ENCODE data around the gene HSCB.
"Not testable (repeated sequence)": the region's sequence is repeated elsewhere in the genome, so short reads cannot be mapped to it uniquely, and the experiment has no call there.

The HSCB gene

DNA sequence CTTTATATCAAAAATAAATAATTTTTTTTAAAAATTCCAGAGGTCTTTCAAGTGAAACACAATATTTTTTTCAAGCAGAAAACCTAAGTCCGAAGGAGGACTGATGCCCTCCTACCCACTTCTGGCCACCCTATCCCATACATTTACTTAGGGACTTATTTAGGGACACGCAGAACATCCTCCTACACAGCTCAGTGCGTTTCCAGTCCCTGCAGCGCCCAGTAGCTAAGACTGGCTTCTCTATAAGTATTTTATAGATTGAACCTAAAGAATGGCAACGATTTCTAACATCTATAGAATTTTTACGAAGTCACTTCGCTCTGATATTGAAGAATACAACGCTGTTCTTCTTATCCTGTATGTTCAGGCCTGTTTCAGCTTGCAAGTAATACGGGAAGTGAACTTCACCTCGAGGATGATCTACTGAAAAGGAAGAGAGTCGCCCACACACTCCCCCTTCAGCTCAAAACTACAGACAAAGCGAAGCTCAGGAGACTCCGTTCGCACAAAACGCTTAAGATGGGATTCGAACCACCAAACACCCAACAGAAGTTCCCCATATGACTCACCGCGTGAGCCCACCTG is 547 bp upstream of the HSCB start:
- no peak for DNase-seq

DNA sequence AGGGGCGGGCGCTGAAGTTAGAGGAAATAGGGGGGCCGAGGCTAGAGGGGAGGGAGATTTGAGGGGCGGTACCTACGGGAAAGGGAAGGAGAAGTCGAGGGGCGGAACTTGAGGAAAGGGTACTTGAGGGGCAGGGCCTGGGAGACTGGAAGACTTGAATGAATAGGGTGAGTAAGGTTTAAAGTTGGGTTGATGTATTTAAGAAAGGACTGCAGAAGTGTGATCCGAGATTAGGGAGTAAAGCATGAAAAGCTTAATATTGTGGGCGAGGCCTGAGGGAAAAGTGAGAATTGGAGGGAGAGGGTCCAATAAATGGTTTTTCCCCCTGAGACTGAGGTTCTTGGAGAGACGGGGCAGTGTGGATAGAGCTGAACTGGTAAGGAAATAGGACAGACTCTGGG is 723 bp downstream of the HSCB start:
- DNase-seq, result no peak

- no peak for DNase-seq
Measured at GRCh38 chr22:28743852-28744251, 2.0 kb downstream of the HSCB start.

DNA sequence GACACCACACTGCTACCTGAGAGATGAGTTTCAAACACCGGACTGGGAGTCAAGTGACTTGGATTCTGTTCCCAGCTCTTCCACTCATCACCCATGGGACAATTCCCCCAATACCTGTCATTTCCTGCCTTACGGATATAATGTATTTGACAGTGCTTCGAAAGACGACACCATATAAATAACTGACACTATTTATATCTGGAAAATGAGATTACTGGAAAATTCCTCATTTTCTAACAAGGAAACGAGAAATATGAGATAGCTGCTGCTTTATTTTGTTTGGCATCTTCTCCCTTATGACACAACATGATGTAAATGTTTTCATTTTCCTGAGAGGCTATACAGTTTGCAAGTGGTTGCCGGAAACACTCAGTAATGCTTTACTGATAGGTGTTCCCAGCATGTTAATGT is 8.6 kb downstream of the HSCB start:
- DNase-seq, result no peak

GRCh38 chr22:28754512-28754911 is 12.7 kb downstream of the HSCB start:
- not testable (repeated sequence) for DNase-seq

DNA sequence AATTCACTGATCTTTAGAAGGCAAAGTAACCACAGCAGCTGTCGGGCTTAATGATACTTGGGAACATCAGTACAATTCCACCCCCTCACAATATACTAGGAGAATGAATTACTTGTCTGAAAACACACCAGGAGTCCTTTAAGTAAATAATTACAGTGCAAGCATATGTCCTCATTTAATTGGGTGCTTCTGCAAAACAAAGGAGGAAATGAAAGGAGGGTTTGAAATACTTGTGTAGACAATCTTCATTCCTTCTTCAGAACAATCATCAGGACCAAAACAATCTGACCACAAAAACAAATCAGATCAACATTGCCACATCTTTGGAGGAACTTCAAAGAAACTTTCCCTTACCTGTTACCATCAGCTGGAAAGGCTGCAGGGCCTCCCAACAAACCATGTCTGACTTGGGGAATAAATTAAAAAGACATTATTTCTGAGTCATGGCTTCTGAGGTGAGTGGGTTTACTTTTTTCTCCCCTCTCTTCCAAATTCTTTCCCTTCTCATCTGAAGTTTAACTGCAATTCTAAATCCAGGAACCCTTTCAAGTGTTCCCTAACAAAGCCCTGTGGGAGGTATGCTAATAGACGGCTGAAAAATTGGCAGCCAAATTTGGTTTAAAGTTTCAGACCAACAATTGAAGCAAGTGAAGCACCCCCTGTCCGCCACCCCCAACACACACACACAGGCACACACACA is 18.2 kb downstream of the HSCB start:
- DNase-seq, result no peak

GRCh38 chr22:28761449-28761755 is 19.6 kb downstream of the HSCB start:
- DNase-seq, result no peak

DNA sequence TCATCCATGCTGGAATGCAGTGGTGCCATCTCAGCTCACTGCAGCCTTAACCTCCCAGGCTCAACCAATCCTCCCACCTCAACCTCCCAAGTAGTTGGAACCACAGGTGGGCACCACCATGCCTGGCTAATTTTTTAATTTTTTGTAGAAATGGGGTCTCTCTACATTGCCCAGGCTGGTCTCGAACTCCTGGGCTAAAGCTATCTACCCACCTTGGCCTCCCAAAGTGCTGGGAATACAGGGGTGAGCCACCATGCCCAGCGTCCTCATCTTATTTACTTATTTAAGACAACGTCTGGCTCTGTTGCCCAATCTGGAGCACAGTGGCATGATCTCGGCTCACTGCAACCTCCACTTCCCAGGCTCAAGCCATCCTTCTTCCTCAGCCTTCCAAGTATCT is 20.2 kb downstream of the HSCB start:
- not testable (repeated sequence) for DNase-seq

DNA sequence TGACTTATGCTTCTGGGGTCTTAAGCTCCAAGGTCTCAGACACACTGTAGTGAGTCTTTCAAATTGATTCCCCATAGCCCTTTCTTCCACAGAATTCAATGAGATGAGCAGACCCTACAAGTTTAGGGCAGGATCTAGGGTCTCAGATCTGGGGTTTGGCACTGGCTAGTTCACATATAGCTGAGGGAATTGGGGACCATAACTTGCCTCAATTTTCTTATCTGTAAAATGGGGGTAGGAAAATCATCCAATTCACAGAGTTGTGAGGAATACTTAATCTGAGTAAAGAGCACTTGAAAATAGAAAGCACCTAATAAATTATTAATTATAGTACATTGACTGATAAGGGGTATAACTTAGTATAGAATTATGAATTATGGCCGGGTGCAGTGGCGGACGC is 24.8 kb downstream of the HSCB start:
- no peak for DNase-seq

DNA sequence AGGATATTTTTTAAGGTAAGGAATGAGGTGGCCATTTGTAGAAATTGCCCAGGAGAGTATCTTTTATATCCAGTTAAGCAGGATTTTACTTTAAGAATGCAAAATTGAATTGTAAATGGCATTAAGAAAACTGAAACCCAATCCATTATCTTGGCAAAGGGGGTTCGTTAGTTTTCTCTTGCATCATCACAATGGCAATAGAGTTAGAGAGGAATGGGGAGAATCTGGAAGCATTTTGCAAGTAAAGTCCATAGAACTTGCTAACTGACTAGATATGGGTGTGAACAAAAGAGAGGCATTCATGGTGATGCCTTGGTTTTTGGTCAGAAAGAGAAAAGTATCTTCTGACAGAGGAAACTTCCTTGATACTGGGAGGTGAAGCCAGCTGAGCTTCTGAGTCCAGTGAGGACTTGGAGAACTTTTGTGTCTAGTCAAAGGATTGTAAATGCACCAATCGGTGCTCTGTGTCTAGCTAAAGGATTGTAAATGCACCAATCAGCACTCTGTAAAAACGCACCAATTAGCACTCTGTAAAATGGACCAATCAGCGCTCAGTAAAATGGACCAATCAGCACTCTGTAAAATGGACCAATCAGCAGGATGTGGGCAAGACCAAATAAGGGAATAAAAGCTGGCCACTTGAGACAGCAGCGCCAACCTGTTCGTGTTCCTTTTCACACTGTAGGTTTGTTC is 27.0 kb downstream of the HSCB start:
- DNase-seq, result no peak

DNA sequence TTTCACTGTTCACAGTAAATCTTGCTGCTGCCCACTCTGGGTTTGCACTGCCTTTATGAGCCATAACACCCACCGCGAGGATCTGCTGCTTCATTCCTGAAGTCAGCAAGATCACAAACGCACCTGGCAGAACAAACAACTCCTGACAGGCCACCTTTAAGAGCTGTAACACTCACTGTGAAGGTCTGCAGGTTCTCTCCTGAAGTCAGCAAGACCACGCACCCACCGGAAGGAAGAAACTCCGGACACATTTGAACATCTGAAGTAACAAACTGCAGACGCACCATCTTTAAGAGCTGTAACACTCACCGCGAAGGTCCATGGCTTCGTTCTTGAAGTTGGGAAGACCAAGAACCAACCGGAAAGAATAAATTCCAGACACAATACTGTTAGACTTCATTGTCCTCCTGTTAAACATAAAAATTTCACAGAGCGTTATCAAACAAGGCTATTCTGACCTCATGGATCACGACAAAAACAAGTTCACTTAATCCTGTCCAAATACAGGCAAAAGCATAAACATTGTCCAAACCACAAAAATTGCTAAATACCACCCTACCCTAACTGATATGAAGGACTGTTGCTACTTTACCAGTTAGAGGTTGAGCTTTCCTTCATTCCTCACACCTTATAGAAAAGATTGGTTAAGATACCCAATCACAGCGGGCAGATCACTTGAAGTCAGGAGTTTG is 27.7 kb downstream of the HSCB start:
- no peak for DNase-seq

DNA sequence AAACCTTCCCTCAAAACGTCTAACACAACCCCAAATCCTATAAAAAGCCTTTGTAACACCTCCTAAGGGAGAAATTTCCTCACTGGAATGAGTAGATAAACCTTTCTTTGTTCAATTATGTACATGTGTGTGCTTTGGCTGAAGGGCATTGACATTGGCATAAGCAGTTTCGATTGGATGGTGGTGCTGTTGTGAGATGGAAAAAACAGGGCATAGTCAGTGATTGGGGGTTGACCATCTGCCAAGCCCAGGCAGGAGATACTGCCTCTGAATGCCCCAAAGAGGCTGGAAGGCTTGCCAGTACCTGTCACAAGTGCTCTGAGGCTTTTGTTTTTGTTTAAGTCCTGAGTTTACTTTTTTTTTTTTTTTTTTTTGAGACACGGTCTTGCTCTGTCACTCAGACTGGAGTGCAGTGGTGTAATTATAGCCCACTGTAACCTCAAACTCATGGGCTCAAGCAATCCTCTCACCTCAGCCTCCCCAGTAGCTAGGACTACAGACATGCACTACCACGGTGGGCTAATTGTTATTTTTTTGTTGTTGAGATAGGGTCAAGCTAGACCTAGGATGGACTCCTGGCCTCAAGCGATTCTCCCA is 29.5 kb downstream of the HSCB start:
- DNase-seq, result no peak

GRCh38 chr22:28772633-28773460 is 31.0 kb downstream of the HSCB start, which contains the start of gene CCDC117:
Gene CCDC117, plus strand, starts transcription at chr22:28772695. Its CDS starts 155 bp downstream, at chr22:28772850.
- DNase-seq, result peak; percentile 90 to 91

DNA sequence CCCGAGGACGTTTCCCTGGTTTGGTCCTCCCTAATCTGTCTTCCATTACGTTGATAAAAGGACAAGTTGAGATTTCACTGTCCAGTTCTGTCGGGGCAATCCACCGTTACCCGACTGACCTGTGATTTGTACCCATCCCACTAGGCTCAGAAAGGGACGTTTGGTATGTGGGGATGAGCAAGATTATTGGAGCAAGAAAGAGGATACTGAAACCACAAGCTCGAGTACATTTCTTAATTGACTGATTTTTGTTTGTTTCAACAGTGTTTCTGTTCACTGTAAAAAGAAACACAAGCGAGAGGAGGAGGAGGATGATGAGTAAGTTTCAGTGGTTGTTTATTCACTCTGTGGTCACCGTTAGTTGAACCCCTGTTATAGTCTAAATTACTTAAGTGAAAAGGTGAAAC is 31.6 kb downstream of the HSCB start:
- DNase-seq, result no peak

- no peak for DNase-seq
Measured at GRCh38 chr22:28774378-28774777, 32.5 kb downstream of the HSCB start.

- no peak for DNase-seq
Measured at GRCh38 chr22:28779833-28780232, 38.0 kb downstream of the HSCB start.

GRCh38 chr22:28780296-28780695 is 38.5 kb downstream of the HSCB start:
- no peak for DNase-seq

DNA sequence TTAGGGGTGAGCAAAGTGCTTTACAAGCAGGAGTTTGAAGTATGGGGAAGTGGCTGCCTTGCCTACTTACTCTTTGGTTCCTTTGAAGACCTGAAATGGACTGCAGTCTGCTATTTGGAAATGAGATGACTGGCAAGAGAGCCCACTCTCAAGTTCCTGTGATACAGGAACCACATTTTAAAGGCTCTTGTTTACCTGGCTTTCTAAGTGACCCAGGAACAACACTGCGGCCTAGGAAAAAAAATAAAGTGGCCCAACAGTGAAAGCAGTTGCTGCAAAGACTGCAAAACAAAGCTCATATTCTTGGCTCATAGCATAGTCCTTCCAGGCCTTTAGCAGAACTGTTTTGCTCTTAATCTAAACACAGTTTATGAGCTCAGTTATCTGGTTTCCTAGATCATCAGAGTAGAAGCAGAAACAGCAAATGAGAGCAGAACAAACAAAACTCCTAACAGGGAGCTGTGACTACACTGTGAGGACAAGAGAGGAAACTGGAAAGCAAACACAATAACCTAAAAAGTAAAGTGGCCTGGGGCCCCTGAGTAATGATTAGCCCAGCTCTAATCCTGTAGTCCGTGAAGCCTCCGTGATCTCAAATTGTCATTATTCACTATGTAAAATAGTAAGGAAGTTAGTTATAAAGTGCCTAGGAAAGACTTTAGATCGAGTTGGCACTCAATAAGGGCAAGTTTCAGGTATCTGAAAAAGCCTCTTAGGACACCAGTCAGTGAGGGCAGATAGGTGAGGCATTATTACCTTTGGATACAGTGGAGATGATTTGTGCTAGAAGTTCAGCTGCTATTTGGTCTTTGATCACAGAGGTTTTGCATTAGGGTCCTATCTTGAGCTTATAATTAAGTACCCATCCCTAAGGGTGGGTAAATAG is 42.2 kb downstream of the HSCB start:
- no peak for DNase-seq

DNA sequence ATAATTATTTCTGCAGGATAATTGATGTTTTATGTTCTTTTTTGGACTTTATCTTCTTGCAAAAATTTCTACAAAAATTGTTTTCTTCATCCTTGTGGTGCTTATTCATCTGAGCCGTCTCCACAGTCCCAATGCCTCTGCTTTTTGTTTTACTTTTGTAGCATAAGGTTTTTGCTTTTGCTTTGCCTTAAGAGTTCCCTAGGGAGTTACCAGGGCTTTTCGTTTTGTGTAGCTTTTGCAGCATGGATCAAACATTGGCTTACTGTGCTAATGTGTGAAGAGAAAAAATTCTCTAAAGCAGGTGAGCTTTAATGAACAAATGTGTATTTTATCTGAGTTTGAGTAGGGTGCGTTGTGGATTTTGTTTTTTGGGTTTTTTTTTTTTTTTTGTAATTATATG is 46.8 kb downstream of the HSCB start:
- DNase-seq, result no peak

DNA sequence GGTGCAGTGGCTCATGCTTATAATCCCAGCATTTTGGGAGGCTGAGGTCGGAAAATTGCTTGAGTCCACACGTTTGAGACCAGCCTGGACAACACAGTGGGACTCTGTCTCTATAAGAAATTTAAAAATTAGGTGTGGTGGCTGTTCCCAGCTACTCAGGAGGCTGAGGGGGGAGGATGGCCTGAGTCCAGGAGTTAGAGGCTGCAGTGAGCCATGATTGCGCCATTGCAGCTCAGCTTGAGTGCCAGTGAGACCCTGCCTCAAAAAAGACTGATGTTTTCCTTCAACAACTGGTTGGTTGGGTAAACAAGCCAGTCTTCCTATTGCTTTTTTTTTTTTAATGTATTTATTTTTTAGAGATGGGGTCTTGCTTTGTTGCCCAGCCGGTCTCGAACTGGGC is 49.3 kb downstream of the HSCB start:
- DNase-seq, result no peak

- no peak for DNase-seq
Measured at GRCh38 chr22:28791841-28792490, 50.1 kb downstream of the HSCB start.
